Measurements from ENCODE around the gene CTPS1. TPM values are rescaled to one million over a fixed set of nuclear protein-coding genes. Genes with fewer than 3 reads are reported as not detected.

Gene CTPS1
- total and polyA plus RNA-seq, 2 of the 13 experiments (the other 11 are each of a cell fraction or from before 2014, with no cell fraction given), result 9.6 to 42.8 TPM

DNA sequence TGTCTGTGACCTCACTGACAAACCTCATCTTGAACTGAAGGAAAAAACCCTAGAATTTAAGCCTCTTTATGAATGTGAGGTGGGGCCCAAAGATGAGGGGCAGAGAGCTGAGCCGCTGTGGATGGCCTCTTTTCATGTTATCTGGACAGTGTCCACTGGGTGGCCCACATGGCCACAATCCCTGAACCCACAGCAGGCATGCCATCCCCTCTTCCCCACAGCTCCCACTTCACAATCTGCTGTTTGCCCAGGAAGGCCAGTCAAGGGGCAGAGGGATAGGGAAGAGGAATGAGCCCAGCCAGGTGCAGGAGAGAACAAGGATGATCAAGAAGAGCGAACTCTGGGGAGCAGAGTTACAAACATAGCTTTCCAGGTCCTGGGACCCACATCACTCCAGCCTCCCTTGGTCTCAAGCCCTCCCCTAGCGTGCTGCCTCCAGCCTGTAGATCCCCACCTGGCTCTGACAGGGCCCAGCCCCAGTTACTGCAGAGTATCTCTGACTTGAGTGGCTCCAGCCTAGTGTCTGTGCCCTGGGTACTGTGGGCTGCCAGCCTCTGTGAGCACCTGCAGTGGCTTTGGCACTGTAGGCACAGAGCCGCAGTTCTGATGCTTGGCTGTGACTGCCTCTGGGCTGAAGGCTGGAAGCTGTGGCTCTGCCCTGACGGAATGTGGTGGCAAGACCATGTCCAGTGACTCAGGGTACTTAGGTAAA lies 43.9 kb downstream of the CTPS1 start (continued):
- no peak for TF ChIP-seq ZNF720 (CRISPR knock-in tag; IDR thresholded peaks at IDR 0.05)
- TF ChIP-seq STAG1 (CRISPR knock-in tag; IDR thresholded peaks at IDR 0.05), result peak; percentile 54
- TF ChIP-seq ZNF572 (CRISPR knock-in tag; IDR thresholded peaks at IDR 0.05), result 0 out of 2 replicates have a peak, but pooled peaks have one; percentile 28
- TF ChIP-seq, protein P1, sequence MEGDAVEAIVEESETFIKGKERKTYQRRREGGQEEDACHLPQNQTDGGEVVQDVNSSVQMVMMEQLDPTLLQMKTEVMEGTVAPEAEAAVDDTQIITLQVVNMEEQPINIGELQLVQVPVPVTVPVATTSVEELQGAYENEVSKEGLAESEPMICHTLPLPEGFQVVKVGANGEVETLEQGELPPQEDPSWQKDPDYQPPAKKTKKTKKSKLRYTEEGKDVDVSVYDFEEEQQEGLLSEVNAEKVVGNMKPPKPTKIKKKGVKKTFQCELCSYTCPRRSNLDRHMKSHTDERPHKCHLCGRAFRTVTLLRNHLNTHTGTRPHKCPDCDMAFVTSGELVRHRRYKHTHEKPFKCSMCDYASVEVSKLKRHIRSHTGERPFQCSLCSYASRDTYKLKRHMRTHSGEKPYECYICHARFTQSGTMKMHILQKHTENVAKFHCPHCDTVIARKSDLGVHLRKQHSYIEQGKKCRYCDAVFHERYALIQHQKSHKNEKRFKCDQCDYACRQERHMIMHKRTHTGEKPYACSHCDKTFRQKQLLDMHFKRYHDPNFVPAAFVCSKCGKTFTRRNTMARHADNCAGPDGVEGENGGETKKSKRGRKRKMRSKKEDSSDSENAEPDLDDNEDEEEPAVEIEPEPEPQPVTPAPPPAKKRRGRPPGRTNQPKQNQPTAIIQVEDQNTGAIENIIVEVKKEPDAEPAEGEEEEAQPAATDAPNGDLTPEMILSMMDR (CRISPR knock-in tag; IDR thresholded peaks at IDR 0.05), result peak; percentile 63

DNA sequence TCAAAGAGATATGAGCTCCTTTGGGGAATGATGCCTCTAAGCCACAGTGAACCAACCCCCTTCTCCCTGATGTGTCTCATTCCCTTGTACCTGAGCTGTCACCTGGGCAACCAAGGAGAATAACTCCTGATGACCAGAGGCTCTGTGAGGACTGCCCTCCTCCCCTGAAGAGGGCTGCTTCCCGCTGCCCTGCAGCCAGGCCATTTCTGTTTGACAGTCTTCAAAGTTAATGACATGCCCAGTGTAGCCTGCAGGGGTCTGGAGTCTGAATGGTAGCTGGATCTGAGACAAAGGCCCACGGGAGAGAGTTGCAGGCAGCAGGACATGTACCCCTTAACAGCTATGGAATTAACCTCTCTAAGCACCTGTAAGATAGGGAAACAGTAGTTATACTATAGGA lies 45.5 kb downstream of the CTPS1 start:
- 85% methylated on average over 2 of the region's 2 CpGs for WGBS (ENCODE audit: low lambda C conversion rate)
- H3K4me2 ChIP-seq (ENCODE audit: low read depth, low read length), result no peak overlapping the region
- FAIRE-seq, result no peak
- H3K27me3 ChIP-seq (ENCODE audit: control insufficient read depth in 1 of 2, insufficient read depth in 2 of 2, low read length in 2 of 2), result no peaks in the 10 kb centered on the region
- H3K4me3 ChIP-seq (replicated peaks in 1 of 3; ENCODE audit: insufficient read depth in 1 of 3, low read depth in 2 of 3, low read length in 3 of 3), result no peak overlapping the region
- peaks cover 15% of the 10 kb centered on the region for H3K4me1 ChIP-seq (ENCODE audit: insufficient read depth, low read length)
- intact Hi-C loops (cut with micrococcal nuclease; ENCODE audit: unreplicated experiment), result no loop called here
- no peak overlapping the region for H3K9ac ChIP-seq (ENCODE audit: insufficient read depth, low read depth, low read length)
- no peaks in the 10 kb centered on the region; the same call in 1 of the 2 replicates for H4K20me1 ChIP-seq (ENCODE audit: insufficient read depth, low read length)
- DNase-seq (ENCODE audit: low spot score), result no peak
- POLR2A ChIA-PET, result no interaction called here
- H3K79me2 ChIP-seq (ENCODE audit: insufficient read depth, low read length), result no peaks in the 10 kb centered on the region
- ATAC-seq, result peak; percentile 7; the same call in 1 of the 3 replicates
- no TSS peak for BruUV-seq (replicated peaks)
- peaks cover 3 to 24% of the 10 kb centered on the region in 2 experiments for H3K36me3 ChIP-seq (replicated peaks in 1 of 2; ENCODE audit: control insufficient read depth in 1 of 2, insufficient read depth in 2 of 2, low read length in 2 of 2)
- H3K27ac ChIP-seq (ENCODE audit: extremely low read length, insufficient read depth, low read length), result no peak overlapping the region
- no peaks in the 10 kb centered on the region for H3K9me3 ChIP-seq (ENCODE audit: low read length)
- no peak overlapping the region for H2AFZ ChIP-seq (ENCODE audit: low read length)
- no peak for TF ChIP-seq EEA1 (CRISPR knock-in tag; IDR thresholded peaks at IDR 0.05; ENCODE audit: borderline replicate concordance)
- TF ChIP-seq ZMYM2 (CRISPR knock-in tag; IDR thresholded peaks at IDR 0.05), result no peak
- TF ChIP-seq ZNF337 (CRISPR knock-in tag; IDR thresholded peaks at IDR 0.05; ENCODE audit: borderline replicate concordance, low read depth), result no peak
- TF ChIP-seq ZSCAN29 (CRISPR knock-in tag; conservative IDR thresholded peaks at IDR 0.05), result no peak
- no peak for TF ChIP-seq RNF2 (conservative IDR thresholded peaks at IDR 0.05; ENCODE audit: low read depth)
- no peak for TF ChIP-seq SMYD3 (CRISPR knock-in tag; IDR thresholded peaks at IDR 0.05)
- TF ChIP-seq, protein P2, sequence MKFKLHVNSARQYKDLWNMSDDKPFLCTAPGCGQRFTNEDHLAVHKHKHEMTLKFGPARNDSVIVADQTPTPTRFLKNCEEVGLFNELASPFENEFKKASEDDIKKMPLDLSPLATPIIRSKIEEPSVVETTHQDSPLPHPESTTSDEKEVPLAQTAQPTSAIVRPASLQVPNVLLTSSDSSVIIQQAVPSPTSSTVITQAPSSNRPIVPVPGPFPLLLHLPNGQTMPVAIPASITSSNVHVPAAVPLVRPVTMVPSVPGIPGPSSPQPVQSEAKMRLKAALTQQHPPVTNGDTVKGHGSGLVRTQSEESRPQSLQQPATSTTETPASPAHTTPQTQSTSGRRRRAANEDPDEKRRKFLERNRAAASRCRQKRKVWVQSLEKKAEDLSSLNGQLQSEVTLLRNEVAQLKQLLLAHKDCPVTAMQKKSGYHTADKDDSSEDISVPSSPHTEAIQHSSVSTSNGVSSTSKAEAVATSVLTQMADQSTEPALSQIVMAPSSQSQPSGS (CRISPR knock-in tag; IDR thresholded peaks at IDR 0.05), result no peak
- TF ChIP-seq EZH2 (conservative IDR thresholded peaks at IDR 0.05; ENCODE audit: low read depth, low read length), result no peak
- TF ChIP-seq ZFP90 (CRISPR knock-in tag; IDR thresholded peaks at IDR 0.05; ENCODE audit: borderline replicate concordance), result no peak
- TF ChIP-seq, protein P3, sequence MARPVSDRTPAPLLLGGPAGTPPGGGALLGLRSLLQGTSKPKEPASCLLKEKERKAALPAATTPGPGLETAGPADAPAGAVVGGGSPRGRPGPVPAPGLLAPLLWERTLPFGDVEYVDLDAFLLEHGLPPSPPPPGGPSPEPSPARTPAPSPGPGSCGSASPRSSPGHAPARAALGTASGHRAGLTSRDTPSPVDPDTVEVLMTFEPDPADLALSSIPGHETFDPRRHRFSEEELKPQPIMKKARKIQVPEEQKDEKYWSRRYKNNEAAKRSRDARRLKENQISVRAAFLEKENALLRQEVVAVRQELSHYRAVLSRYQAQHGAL (CRISPR knock-in tag; IDR thresholded peaks at IDR 0.05; ENCODE audit: not compliant biosample characterization), result no peak
- TF ChIP-seq HNRNPUL1 (IDR thresholded peaks at IDR 0.05; ENCODE audit: low read depth, low read length), result no peak
- TF ChIP-seq ZNF737 (CRISPR knock-in tag; IDR thresholded peaks at IDR 0.05; ENCODE audit: borderline replicate concordance), result no peak
- TF ChIP-seq RBM39 (IDR thresholded peaks at IDR 0.05; ENCODE audit: low read depth, low read length, poor library complexity, severe bottlenecking), result no peak
- in situ Hi-C loops (cut with HindIII; ENCODE audit: extremely low pct_ligation_motif_present, low pct_unique_long_range_greater_than_20kb), result no loop called here
- CTCF ChIA-PET (ENCODE audit: low intra/inter-chr PET ratio, low total read pairs), result no interaction called here
